HCT116 (cell line): Measurements from ENCODE around the gene KIF26B. TPM values are rescaled to one million over a fixed set of nuclear protein-coding genes. Genes with fewer than 3 reads are reported as not detected.

ENCODE experiments used
- ATAC-seq: fragments of 200-7000 bp; cut with Tn5 transposase; 2 replicates; pipeline ENCODE4 v1.9.1; 2020; ENCODE audit warnings: mild to moderate bottlenecking, moderate library complexity
- BruUV-seq: library from RNA; stranded (reverse); fragments of 400-500 nt; replicated peaks from 2 replicates; lab custom pipeline; 2021; lab: Mats Ljungman, UMichigan
- CTCF ChIA-PET: fragments of 300-600 bp; sonication (Branson Sonifier 250); formaldehyde crosslinking; loops from one replicate; lab custom pipeline; 2021; ENCODE audit warnings: antibody characterized with exemption; lab: Charles Lee
- POLR2A ChIA-PET: fragments of 300-600, 350-600 bp; sonication (Branson Sonifier 250); formaldehyde crosslinking; loops from one replicate; lab custom pipeline; 2021; ENCODE audit warnings: antibody characterized with exemption; lab: Charles Lee
- RAD21 ChIA-PET, 2 experiments: fragments of 300-600 bp; sonication (Branson Sonifier 250); formaldehyde crosslinking; loops; one replicate each; lab custom pipeline; 2023; ENCODE audit warnings: low total read pairs in 2 of 2; ENCODE audit not compliant: uncharacterized antibody in 2 of 2, unreplicated experiment in 2 of 2, low non-redundant PET in 1 of 2; lab: Charles Lee
- DNase-seq: peaks from one replicate; pipeline ENCODE4 v3.0.0-alpha.2; 2010; ENCODE audit warnings: low read depth, low spot score
- H2AFZ ChIP-seq: fragments of 200-600 bp; shearing (Covaris generic), sonication (generic); 2 replicates; pipeline ENCODE4 v1.6.1; 2017; ENCODE audit warnings: low read depth, mixed run types, mixed read lengths, antibody characterized with exemption, low read length; ENCODE audit not compliant: poor library complexity, severe bottlenecking
- H3K27ac ChIP-seq: 2 replicates; pipeline ENCODE4 v1.5.1; 2012; ENCODE audit warnings: low read depth, low read length
- H3K27me3 ChIP-seq: fragments of 200-600 bp; sonication (generic); 2 replicates; pipeline ENCODE4 v1.6.1; 2016; ENCODE audit warnings: mixed run types, low read length, mixed read lengths; ENCODE audit not compliant: insufficient read depth
- H3K36me3 ChIP-seq, 2 experiments: fragments of 200-500 bp in 1 of 2; fragments of 200-600 bp in 1 of 2; sonication (Bioruptor generic) in 1 of 2; sonication (generic) in 1 of 2; 2 replicates each; pipeline versions ENCODE4 v1.5.1 to v1.6.1; 2014 to 2016; ENCODE audit warnings: low read length in 2 of 2, inconsistent platforms in 1 of 2, mixed read lengths in 1 of 2, mixed run types in 1 of 2; ENCODE audit not compliant: insufficient read depth in 2 of 2, control insufficient read depth in 1 of 2
- H3K4me1 ChIP-seq, 2 experiments: fragments of 200-600 bp in 1 of 2; sonication (generic) in 1 of 2; 2 replicates each; pipeline versions ENCODE4 v1.5.1 to v1.6.1; 2012 to 2017; ENCODE audit warnings: low read length in 2 of 2, inconsistent platforms in 1 of 2, mild to moderate bottlenecking in 1 of 2, mixed read lengths in 1 of 2, mixed run types in 1 of 2, moderate library complexity in 1 of 2; ENCODE audit not compliant: insufficient read depth in 2 of 2, control insufficient read depth in 1 of 2
- H3K4me2 ChIP-seq: fragments of 200-600 bp; sonication (generic); 2 replicates; pipeline ENCODE4 v1.6.1; 2017; ENCODE audit warnings: mixed run types, low read length, mixed read lengths
- H3K4me3 ChIP-seq, 2 experiments: fragments of 200-600 bp in 1 of 2; sonication (generic) in 1 of 2; replicated peaks in 1 of 2; 2 replicates each; pipeline ENCODE4 v1.5.1; 2011 to 2016; ENCODE audit warnings: low read length in 2 of 2, control low read depth in 1 of 2, low read depth in 1 of 2, mild to moderate bottlenecking in 1 of 2, mixed read lengths in 1 of 2, mixed run types in 1 of 2
- H3K79me2 ChIP-seq: fragments of 200-600 bp; sonication (generic); 2 replicates; pipeline ENCODE4 v1.6.1; 2017; ENCODE audit warnings: mild to moderate bottlenecking, mixed run types, low read length, moderate library complexity, mixed read lengths; ENCODE audit not compliant: insufficient read depth
- H3K9ac ChIP-seq: fragments of 200-600 bp; sonication (generic); 2 replicates; pipeline ENCODE4 v1.6.1; 2016; ENCODE audit warnings: low read length, mixed read lengths
- H3K9me2 ChIP-seq: fragments of 200-600 bp; sonication (generic), shearing (Covaris generic); 2 replicates; pipeline ENCODE4 v1.6.1; 2017; ENCODE audit warnings: mixed run types, mild to moderate bottlenecking, moderate library complexity; ENCODE audit not compliant: insufficient read depth
- H3K9me3 ChIP-seq, 2 experiments: fragments of 200-500 bp in 1 of 2; fragments of 200-600 bp in 1 of 2; sonication (Bioruptor generic) in 1 of 2; sonication (generic) in 1 of 2; 2 replicates each; pipeline ENCODE4 v1.6.1; 2014 to 2017; ENCODE audit warnings: low read length in 2 of 2, mixed read lengths in 2 of 2, inconsistent platforms in 1 of 2, low read depth in 1 of 2, mild to moderate bottlenecking in 1 of 2, mixed run types in 1 of 2, moderate library complexity in 1 of 2; ENCODE audit not compliant: control insufficient read depth in 1 of 2, insufficient read depth in 1 of 2
- H4K20me1 ChIP-seq: fragments of 200-600 bp; sonication (generic), shearing (Covaris generic); 2 replicates; pipeline ENCODE4 v1.6.1; 2017; ENCODE audit warnings: mixed run types, mild to moderate bottlenecking, moderate library complexity; ENCODE audit not compliant: insufficient read depth
- CEBPB ChIP-seq: IDR thresholded peaks from 2 replicates; pipeline ENCODE4 v1.6.1; 2012; ENCODE audit warnings: low read depth
- EZH2phosphoT487 ChIP-seq: fragments of 200-600 bp; IDR thresholded peaks from 2 replicates; pipeline ENCODE4 v1.6.1; 2018; ENCODE audit warnings: antibody characterized with exemption, borderline replicate concordance
- JUND ChIP-seq: IDR thresholded peaks from 2 replicates; pipeline ENCODE4 v1.6.1; 2012
- MAX ChIP-seq: IDR thresholded peaks from 2 replicates; pipeline ENCODE4 v1.6.1; 2012
- RAD21 ChIP-seq: IDR thresholded peaks from 2 replicates; pipeline ENCODE4 v1.6.1; 2012; ENCODE audit warnings: low read depth, mild to moderate bottlenecking
- REST ChIP-seq: IDR thresholded peaks from 2 replicates; pipeline ENCODE4 v1.6.1; 2012; ENCODE audit warnings: low read depth
- SRF ChIP-seq: IDR thresholded peaks from 2 replicates; pipeline ENCODE4 v1.6.1; 2012; ENCODE audit warnings: low read depth
- TCF7L2 ChIP-seq: IDR thresholded peaks from 2 replicates; pipeline ENCODE4 v1.7.0; 2011; ENCODE audit warnings: borderline replicate concordance, inconsistent platforms; ENCODE audit not compliant: insufficient read depth, insufficient read length; ENCODE audit errors: extremely low read depth
- intact Hi-C: fragments of 100-400 bp; cut with micrococcal nuclease; formaldehyde crosslinking; loops from 2 replicates; pipeline ENCODE4 v1.10.0; 2022
- total RNA-seq: library from RNA; stranded (reverse); gene quantifications from one replicate; pipeline ENCODE4 v1.2.1, GENCODE V29; 2021; ENCODE audit not compliant: unreplicated experiment
- TF ChIP-seq, protein P1 (sequence below), 3 experiments: fragments of 200-600 bp in 1 of 3; sonication (generic) in 1 of 3; IDR thresholded peaks in 2 of 3; conservative IDR thresholded peaks in 1 of 3; 2 replicates each; pipeline ENCODE4 v1.5.1; 2012 to 2017; ENCODE audit warnings: low read depth in 2 of 3, low read length in 2 of 3, antibody characterized with exemption in 1 of 3, borderline replicate concordance in 1 of 3, control low read depth in 1 of 3, mild to moderate bottlenecking in 1 of 3, mixed read lengths in 1 of 3, mixed run types in 1 of 3, moderate library complexity in 1 of 3; ENCODE audit not compliant: insufficient read depth in 1 of 3

The KIF26B gene
- total RNA-seq, 1 experiment from 2014 or later, result 0.49 TPM

- DNase-seq (no peak), ATAC-seq (no peak)
- no peaks in the 10 kb centered on the region for H3K9me2 ChIP-seq
- RAD21 ChIA-PET, result no interaction called here
- no peak overlapping the region for H3K27ac ChIP-seq
- no peak overlapping the region for H3K4me3 ChIP-seq
- no peaks in the 10 kb centered on the region for H3K4me1 ChIP-seq
- no peak overlapping the region for H3K9ac ChIP-seq
- POLR2A ChIA-PET, result no interaction called here
- CTCF ChIA-PET, result no interaction called here
- no peaks in the 10 kb centered on the region for H4K20me1 ChIP-seq
- H2AFZ ChIP-seq, result no peak overlapping the region
- TF ChIP-seq CEBPB (no peak), EZH2phosphoT487 (no peak), RAD21 (no peak), TCF7L2 (no peak), REST (no peak), SRF (no peak), MAX (no peak), JUND (no peak)
- TF ChIP-seq, protein P1, sequence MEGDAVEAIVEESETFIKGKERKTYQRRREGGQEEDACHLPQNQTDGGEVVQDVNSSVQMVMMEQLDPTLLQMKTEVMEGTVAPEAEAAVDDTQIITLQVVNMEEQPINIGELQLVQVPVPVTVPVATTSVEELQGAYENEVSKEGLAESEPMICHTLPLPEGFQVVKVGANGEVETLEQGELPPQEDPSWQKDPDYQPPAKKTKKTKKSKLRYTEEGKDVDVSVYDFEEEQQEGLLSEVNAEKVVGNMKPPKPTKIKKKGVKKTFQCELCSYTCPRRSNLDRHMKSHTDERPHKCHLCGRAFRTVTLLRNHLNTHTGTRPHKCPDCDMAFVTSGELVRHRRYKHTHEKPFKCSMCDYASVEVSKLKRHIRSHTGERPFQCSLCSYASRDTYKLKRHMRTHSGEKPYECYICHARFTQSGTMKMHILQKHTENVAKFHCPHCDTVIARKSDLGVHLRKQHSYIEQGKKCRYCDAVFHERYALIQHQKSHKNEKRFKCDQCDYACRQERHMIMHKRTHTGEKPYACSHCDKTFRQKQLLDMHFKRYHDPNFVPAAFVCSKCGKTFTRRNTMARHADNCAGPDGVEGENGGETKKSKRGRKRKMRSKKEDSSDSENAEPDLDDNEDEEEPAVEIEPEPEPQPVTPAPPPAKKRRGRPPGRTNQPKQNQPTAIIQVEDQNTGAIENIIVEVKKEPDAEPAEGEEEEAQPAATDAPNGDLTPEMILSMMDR (IDR thresholded peaks at IDR 0.05 in 2 of 3, conservative IDR thresholded peaks at IDR 0.05 in 1 of 3; ENCODE audit: borderline replicate concordance in 1 of 3, insufficient read depth in 1 of 3, low read depth in 2 of 3, low read length in 2 of 3), result no peak
- BruUV-seq, result no TSS peak
- no peaks in the 10 kb centered on the region for H3K9me3 ChIP-seq
- H3K36me3 ChIP-seq, result no peaks in the 10 kb centered on the region
- H3K79me2 ChIP-seq, result no peaks in the 10 kb centered on the region
- H3K27me3 ChIP-seq, result peaks cover 9% of the 10 kb centered on the region; the same call in 1 of the 2 replicates
- no peak overlapping the region for H3K4me2 ChIP-seq
- intact Hi-C loops, result no loop called here
Observed at GRCh38 chr1:245488346-245489129, 333.8 kb downstream of the KIF26B start.
